Subcutaneous abdominal adipose tissue (tissue), 5 donors: ENCODE measurements around the gene ZBTB37.
A peak's percentile ranks its signal among the peaks of the same experiment; 100 is the strongest.

Experiments used
- H3K27ac ChIP-seq: one replicate; pipeline ENCODE4 v1.7.0; 2013; ENCODE audit warnings: low read depth, mild to moderate bottlenecking, inconsistent platforms, low read length, moderate library complexity
- H3K27me3 ChIP-seq, 5 donors: one replicate each; pipeline ENCODE4 v1.7.0; 2013; ENCODE audit warnings: low read length in 5 of 5, inconsistent platforms in 1 of 5; ENCODE audit not compliant: control insufficient read depth in 5 of 5, insufficient read depth in 4 of 5
- H3K36me3 ChIP-seq, 5 donors: one replicate each; pipeline ENCODE4 v1.7.0; 2013; ENCODE audit warnings: low read length in 5 of 5; ENCODE audit not compliant: control insufficient read depth in 5 of 5, insufficient read depth in 5 of 5
- H3K4me1 ChIP-seq, 5 donors: one replicate each; pipeline ENCODE4 v1.7.0; 2013; ENCODE audit warnings: low read length in 5 of 5, mild to moderate bottlenecking in 3 of 5, moderate library complexity in 1 of 5; ENCODE audit not compliant: control insufficient read depth in 5 of 5, insufficient read depth in 5 of 5
- H3K4me3 ChIP-seq, 5 donors: one replicate each; pipeline ENCODE4 v1.7.0; 2013; ENCODE audit warnings: low read length in 5 of 5, low read depth in 1 of 5
- H3K9ac ChIP-seq, 5 donors: one replicate each; pipeline ENCODE4 v1.7.0; 2013; ENCODE audit warnings: low read length in 5 of 5, mild to moderate bottlenecking in 4 of 5, moderate library complexity in 3 of 5
- H3K9me3 ChIP-seq, 5 donors: one replicate each; pipeline ENCODE4 v1.7.0; 2013; ENCODE audit warnings: low read length in 5 of 5; ENCODE audit not compliant: control insufficient read depth in 5 of 5
- donor health status: healthy.
- donor health status: healthy.
- donor health status: healthy.
- donor health status: healthy.
- donor health status: healthy.

The ZBTB37 gene

GRCh38 chr1:173864179-173864867 is 3.9 kb upstream of the ZBTB37 start:
- H3K27ac ChIP-seq = peak overlapping the region; percentile 18
- H3K9ac ChIP-seq = no peak overlapping the region
- H3K27me3 ChIP-seq = no peaks in the 10 kb centered on the region
- no peak overlapping the region for H3K4me3 ChIP-seq
- peaks cover 0 to 47% (median 39%) of the 10 kb centered on the region in 5 donors for H3K4me1 ChIP-seq
- H3K9me3 ChIP-seq = no peaks in the 10 kb centered on the region
- peaks cover 38 to 59% (median 45%) of the 10 kb centered on the region in 5 donors for H3K36me3 ChIP-seq

GRCh38 chr1:173865468-173866164 is 2.6 kb upstream of the ZBTB37 start:
- Histone ChIP-seq H3K4me1 (peaks cover 0 to 59% (median 46%) of the 10 kb centered on the region in 5 donors), H3K36me3 (peaks cover 35 to 62% (median 43%) of the 10 kb centered on the region in 5 donors)

GRCh38 chr1:173866413-173867115 is 1.6 kb upstream of the ZBTB37 start:
- H3K9me3 ChIP-seq = no peaks in the 10 kb centered on the region
- peak overlapping the region; percentile 80 to 100 (median 94) for H3K4me3 ChIP-seq
- peaks cover 0 to 67% (median 55%) of the 10 kb centered on the region in 5 donors for H3K4me1 ChIP-seq
- peak overlapping the region in 4 of 5 donors; percentile 31 to 80 (median 60) for H3K9ac ChIP-seq
- H3K36me3 ChIP-seq = peaks cover 39 to 65% (median 49%) of the 10 kb centered on the region in 5 donors
- no peaks in the 10 kb centered on the region for H3K27me3 ChIP-seq
- peak overlapping the region; percentile 92 for H3K27ac ChIP-seq

More at GRCh38 chr1:173865468-173866164, 2.6 kb upstream of the ZBTB37 start:
- Histone ChIP-seq H3K27ac (peak overlapping the region; percentile 92), H3K9ac (peak overlapping the region in 3 of 5 donors; percentile 17 to 79 (median 41)), H3K9me3 (no peaks in the 10 kb centered on the region), H3K4me3 (peak overlapping the region in 3 of 5 donors; percentile 28 to 100 (median 94)), H3K27me3 (no peaks in the 10 kb centered on the region)

DNA sequence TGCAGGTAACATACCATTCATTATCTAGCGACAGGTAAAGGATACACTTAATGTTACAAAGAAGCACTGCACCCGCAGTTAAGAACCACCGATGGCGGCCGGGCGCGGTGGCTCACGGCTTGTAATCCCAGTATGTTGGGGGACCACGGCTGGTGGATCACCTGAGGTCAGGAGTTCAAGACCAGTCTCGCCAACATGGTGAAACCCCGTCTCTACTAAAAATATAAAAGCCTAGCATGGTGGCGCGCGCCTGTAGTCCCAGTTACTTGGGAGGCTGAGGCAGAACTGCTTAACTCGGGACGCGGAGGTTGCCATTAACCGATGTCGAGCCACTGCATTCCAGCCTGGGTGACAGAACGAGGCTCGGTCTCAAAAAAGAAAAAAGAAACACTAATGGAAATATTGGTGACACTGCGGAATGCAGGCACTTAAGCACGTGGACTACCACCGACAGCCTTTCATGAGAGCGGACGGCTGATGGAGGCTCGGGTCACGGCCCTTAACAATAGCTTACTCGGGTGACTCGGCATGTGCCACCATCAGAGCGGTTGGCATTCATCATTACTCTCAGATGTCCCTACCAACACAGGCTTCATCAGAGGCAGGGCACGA is 933 bp upstream of the ZBTB37 start:
- Histone ChIP-seq H3K4me3 (peak overlapping the region; percentile 80 to 100 (median 94)), H3K4me1 (peaks cover 0 to 67% (median 62%) of the 10 kb centered on the region in 5 donors), H3K9ac (peak overlapping the region; percentile 31 to 80 (median 79)), H3K27ac (peak overlapping the region; percentile 92), H3K27me3 (no peaks in the 10 kb centered on the region), H3K36me3 (peaks cover 39 to 58% (median 47%) of the 10 kb centered on the region in 5 donors), H3K9me3 (no peaks in the 10 kb centered on the region)

- peak within 1 kb of the TSS; percentile 80 to 100 (median 94) for H3K4me3 ChIP-seq
- H3K36me3 ChIP-seq = peaks cover 39 to 54% (median 42%) of the 10 kb centered on the region in 5 donors
- H3K9me3 ChIP-seq = no peaks in the 10 kb centered on the region
- no peaks in the 10 kb centered on the region for H3K27me3 ChIP-seq
- H3K9ac ChIP-seq = peak within 1 kb of the TSS; percentile 71 to 80 (median 79)
- peaks cover 0 to 67% (median 62%) of the 10 kb centered on the region in 5 donors for H3K4me1 ChIP-seq
- H3K27ac ChIP-seq = peak within 1 kb of the TSS; percentile 92
These were observed 371 bp upstream of the ZBTB37 start, which contains the start of gene GAS5 for GRCh38 chr1:173867753-173868265. Gene GAS5, minus strand, starts transcription at chr1:173867989.

DNA sequence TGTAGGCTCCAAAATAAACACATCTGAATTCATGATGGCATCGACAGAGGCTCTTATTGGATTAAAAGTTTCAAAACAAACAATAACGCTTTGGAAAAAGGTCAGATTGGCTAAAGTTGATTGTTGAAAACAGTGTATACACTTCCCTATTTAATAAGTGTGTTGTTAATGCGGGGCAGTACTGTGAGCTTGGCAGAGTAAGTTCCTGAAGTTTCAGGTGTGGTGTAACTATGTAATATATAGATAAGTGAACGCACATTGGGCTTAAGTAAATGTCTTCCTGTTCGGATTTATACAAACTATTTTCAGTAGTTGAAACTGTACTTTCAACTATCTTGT is 810 bp downstream of the ZBTB37 start:
- H3K9me3 ChIP-seq = no peaks in the 10 kb centered on the region
- H3K4me1 ChIP-seq = peaks cover 0 to 63% (median 55%) of the 10 kb centered on the region in 5 donors
- H3K9ac ChIP-seq = peak overlapping the region; percentile 22 to 80 (median 71)
- no peaks in the 10 kb centered on the region for H3K27me3 ChIP-seq
- peaks cover 30 to 45% (median 34%) of the 10 kb centered on the region in 5 donors for H3K36me3 ChIP-seq
- peak overlapping the region; percentile 92 for H3K27ac ChIP-seq
- peak overlapping the region; percentile 80 to 95 (median 82) for H3K4me3 ChIP-seq

GRCh38 chr1:173870252-173871075 is 2.3 kb downstream of the ZBTB37 start:
- Histone ChIP-seq H3K9ac (no peak overlapping the region), H3K27me3 (no peaks in the 10 kb centered on the region), H3K36me3 (peaks cover 15 to 40% (median 28%) of the 10 kb centered on the region in 5 donors), H3K9me3 (no peaks in the 10 kb centered on the region), H3K27ac (peak overlapping the region; percentile 92), H3K4me1 (peaks cover 0 to 54% (median 47%) of the 10 kb centered on the region in 5 donors), H3K4me3 (peak overlapping the region in 1 of 5 donors; percentile 23)

DNA sequence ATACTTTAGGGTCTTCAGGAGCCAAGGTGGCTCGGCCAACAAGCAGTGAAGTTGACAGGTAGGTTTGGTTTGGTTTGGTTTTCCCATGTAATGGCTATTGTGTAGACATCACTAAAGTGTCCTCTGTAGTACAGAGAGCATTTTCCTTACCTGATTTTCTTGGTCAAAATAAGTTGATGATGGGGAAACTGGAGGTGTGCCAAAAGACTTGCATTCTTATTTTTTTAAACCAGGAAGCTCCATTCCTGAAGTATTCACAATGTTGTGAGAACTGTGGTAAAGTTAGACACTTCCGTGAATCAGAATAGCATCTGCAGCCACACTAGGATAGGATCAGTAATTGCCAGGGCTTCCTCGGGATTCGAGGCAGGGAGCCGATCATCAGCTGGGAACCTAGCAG is 2.9 kb downstream of the ZBTB37 start:
- peaks cover 15 to 40% (median 26%) of the 10 kb centered on the region in 5 donors for H3K36me3 ChIP-seq
- peaks cover 0 to 48% (median 40%) of the 10 kb centered on the region in 5 donors for H3K4me1 ChIP-seq
- H3K9ac ChIP-seq = no peak overlapping the region
- no peaks in the 10 kb centered on the region for H3K27me3 ChIP-seq
- H3K27ac ChIP-seq = peak overlapping the region; percentile 27
- H3K4me3 ChIP-seq = peak overlapping the region in 2 of 5 donors; percentile 7 to 25
- H3K9me3 ChIP-seq = no peaks in the 10 kb centered on the region
